Islet precursor cell (in vitro differentiated cells): ENCODE data around the gene ATP5MC2.

Experiments used
- DNase-seq: peaks from one replicate; pipeline ENCODE4 v3.0.0-alpha.2; 2018

ATP5MC2 gene

GRCh38 chr12:53644133-53644532 is 31.8 kb downstream of the ATP5MC2 start:
- no peak for DNase-seq

- no peak for DNase-seq
Measured at GRCh38 chr12:53643232-53643979, 32.5 kb downstream of the ATP5MC2 start.

- peak; percentile 12 for DNase-seq
Measured at GRCh38 chr12:53638057-53638456, 37.8 kb downstream of the ATP5MC2 start.

- DNase-seq: no peak
Measured at GRCh38 chr12:53636641-53637040, 39.2 kb downstream of the ATP5MC2 start.

- peak; percentile 7 for DNase-seq
Measured at GRCh38 chr12:53635708-53636107, 40.2 kb downstream of the ATP5MC2 start.

GRCh38 chr12:53631721-53632120 is 44.2 kb downstream of the ATP5MC2 start:
- DNase-seq: no peak

- no peak for DNase-seq
Measured at GRCh38 chr12:53627919-53628318, 48.0 kb downstream of the ATP5MC2 start.

GRCh38 chr12:53626702-53627169 is 49.1 kb downstream of the ATP5MC2 start:
- no peak for DNase-seq

- peak; percentile 100 for DNase-seq
Measured at GRCh38 chr12:53625946-53626701, 49.8 kb downstream of the ATP5MC2 start, which contains the start of gene ATF7. Gene ATF7 (minus strand): TSS chr12:53626382. CDS start chr12:53601000, 25,382 bp downstream.

- no peak for DNase-seq
Measured at GRCh38 chr12:53625373-53625945, 50.4 kb downstream of the ATP5MC2 start.

- DNase-seq: no peak
Measured at GRCh38 chr12:53624956-53625355, 50.9 kb downstream of the ATP5MC2 start.

GRCh38 chr12:53624458-53624857 is 51.4 kb downstream of the ATP5MC2 start:
- no peak for DNase-seq

- no peak for DNase-seq
Measured at GRCh38 chr12:53623548-53624385, 52.1 kb downstream of the ATP5MC2 start.

- DNase-seq: no peak
Measured at GRCh38 chr12:53622724-53623123, 53.2 kb downstream of the ATP5MC2 start.

GRCh38 chr12:53618275-53618674 is 57.6 kb downstream of the ATP5MC2 start:
- DNase-seq: no peak

GRCh38 chr12:53617700-53618099 is 58.2 kb downstream of the ATP5MC2 start:
- no peak for DNase-seq

GRCh38 chr12:53616950-53617349 is 58.9 kb downstream of the ATP5MC2 start:
- DNase-seq: no peak
